Loucy (cell line): Measurements from ENCODE around the gene NPIPA7.
"Not testable (repeated sequence)": the region's sequence is repeated elsewhere in the genome, so short reads cannot be mapped to it uniquely, and the experiment has no call there.

ENCODE experiments used
- H2AFZ ChIP-seq: fragments of 200-600 bp; sonication (generic); 2 replicates; pipeline ENCODE4 v1.6.0; 2016; ENCODE audit warnings: antibody characterized with exemption, mild to moderate bottlenecking, low read length, moderate library complexity
- H3F3A ChIP-seq: fragments of 200-600 bp; 2 replicates; pipeline ENCODE4 v1.6.0; 2016; ENCODE audit warnings: antibody characterized with exemption, low read depth, mild to moderate bottlenecking
- H3K27me3 ChIP-seq: fragments of 200-600 bp; sonication (generic); 2 replicates; pipeline ENCODE4 v1.6.1; 2014; ENCODE audit warnings: low read length, mild to moderate bottlenecking; ENCODE audit not compliant: insufficient read depth, poor library complexity, severe bottlenecking
- H3K36me3 ChIP-seq: fragments of 200-600 bp; sonication (generic); 2 replicates; pipeline ENCODE4 v1.6.1; 2016; ENCODE audit warnings: low read length; ENCODE audit not compliant: insufficient read depth
- H3K4me1 ChIP-seq: fragments of 200-600 bp; sonication (generic); 2 replicates; pipeline ENCODE4 v1.5.1; 2014; ENCODE audit warnings: low read length, mild to moderate bottlenecking; ENCODE audit not compliant: insufficient read depth, poor library complexity, severe bottlenecking
- H3K4me2 ChIP-seq: fragments of 200-600 bp; sonication (generic); 2 replicates; pipeline ENCODE4 v1.6.0; 2014; ENCODE audit warnings: antibody characterized with exemption, low read length, low read depth, mild to moderate bottlenecking; ENCODE audit not compliant: poor library complexity, severe bottlenecking
- H3K4me3 ChIP-seq: fragments of 200-600 bp; sonication (generic); 2 replicates; pipeline ENCODE4 v1.5.1; 2014; ENCODE audit warnings: low read length, mild to moderate bottlenecking, mixed read lengths; ENCODE audit not compliant: poor library complexity, severe bottlenecking
- H3K79me2 ChIP-seq: fragments of 200-600 bp; sonication (generic); 2 replicates; pipeline ENCODE4 v1.6.1; 2014; ENCODE audit warnings: low read length; ENCODE audit not compliant: insufficient read depth
- H3K9ac ChIP-seq: fragments of 200-600 bp; sonication (generic); 2 replicates; pipeline ENCODE4 v1.6.0; 2014; ENCODE audit warnings: mild to moderate bottlenecking, low read depth, low read length, moderate library complexity; ENCODE audit not compliant: poor library complexity, severe bottlenecking
- H3K9me2 ChIP-seq: fragments of 200-600 bp; sonication (generic); replicated peaks from 2 replicates; pipeline ENCODE4 v1.6.1; 2016; ENCODE audit warnings: low read depth, low read length, mixed read lengths
- H3K9me3 ChIP-seq: fragments of 200-600 bp; sonication (generic); 2 replicates; pipeline ENCODE4 v1.6.1; 2014; ENCODE audit warnings: mild to moderate bottlenecking, antibody characterized with exemption, low read length, low read depth; ENCODE audit not compliant: insufficient read depth
- H4K20me1 ChIP-seq: fragments of 200-600 bp; sonication (generic); 2 replicates; pipeline ENCODE4 v1.6.0; 2014; ENCODE audit warnings: antibody characterized with exemption, low read length, mild to moderate bottlenecking; ENCODE audit not compliant: insufficient read depth, poor library complexity, severe bottlenecking

The NPIPA7 gene

GRCh38 chr16:16378840-16379239 lies at the start of gene NPIPA7:
TSS of gene NPIPA7 (plus strand) at chr16:16379140. CDS start at chr16:16379245, 105 bp downstream.
- not testable (repeated sequence) for H3F3A ChIP-seq, H2AFZ ChIP-seq, H3K79me2 ChIP-seq, H3K4me3 ChIP-seq, H3K9ac ChIP-seq, H3K9me3 ChIP-seq, H3K4me1 ChIP-seq, H3K27me3 ChIP-seq, H3K9me2 ChIP-seq, H4K20me1 ChIP-seq, H3K4me2 ChIP-seq, H3K36me3 ChIP-seq

GRCh38 chr16:16331466-16331865 lies 47.5 kb upstream of the NPIPA7 start:
- not testable (repeated sequence) for H3F3A ChIP-seq, H3K9ac ChIP-seq, H3K27me3 ChIP-seq, H4K20me1 ChIP-seq, H3K4me3 ChIP-seq, H3K4me1 ChIP-seq, H3K4me2 ChIP-seq, H3K36me3 ChIP-seq, H3K9me3 ChIP-seq, H2AFZ ChIP-seq, H3K9me2 ChIP-seq, H3K79me2 ChIP-seq

- not testable (repeated sequence) for H3K4me1 ChIP-seq, H3K9ac ChIP-seq, H3F3A ChIP-seq, H3K4me2 ChIP-seq, H3K27me3 ChIP-seq, H4K20me1 ChIP-seq, H3K4me3 ChIP-seq, H3K36me3 ChIP-seq, H3K79me2 ChIP-seq, H3K9me3 ChIP-seq, H2AFZ ChIP-seq, H3K9me2 ChIP-seq
Observed at GRCh38 chr16:16357556-16357955, 21.4 kb upstream of the NPIPA7 start.

GRCh38 chr16:16358539-16359240 lies 20.2 kb upstream of the NPIPA7 start:
- H3K79me2 ChIP-seq, H3K9me3 ChIP-seq, H3K4me2 ChIP-seq, H3K27me3 ChIP-seq, H3K4me1 ChIP-seq, H4K20me1 ChIP-seq, H3K4me3 ChIP-seq, H3K36me3 ChIP-seq, H3F3A ChIP-seq, H2AFZ ChIP-seq, H3K9ac ChIP-seq, H3K9me2 ChIP-seq: not testable (repeated sequence)

GRCh38 chr16:16363595-16363994 lies 15.3 kb upstream of the NPIPA7 start:
- not testable (repeated sequence) for H3K79me2 ChIP-seq

GRCh38 chr16:16364100-16364499 lies 14.8 kb upstream of the NPIPA7 start:
- H3K79me2 ChIP-seq, H3K4me1 ChIP-seq, H2AFZ ChIP-seq, H3K36me3 ChIP-seq, H3K4me2 ChIP-seq, H3K9me2 ChIP-seq, H3K4me3 ChIP-seq, H3F3A ChIP-seq, H3K9ac ChIP-seq, H3K27me3 ChIP-seq, H4K20me1 ChIP-seq, H3K9me3 ChIP-seq: not testable (repeated sequence)

More at GRCh38 chr16:16363595-16363994, 15.3 kb upstream of the NPIPA7 start:
- not testable (repeated sequence) for H3K4me1 ChIP-seq, H3F3A ChIP-seq, H3K4me3 ChIP-seq, H3K9me3 ChIP-seq, H3K9ac ChIP-seq, H2AFZ ChIP-seq, H3K27me3 ChIP-seq, H3K36me3 ChIP-seq, H3K9me2 ChIP-seq, H4K20me1 ChIP-seq, H3K4me2 ChIP-seq

- H3K9ac ChIP-seq, H3K4me2 ChIP-seq, H3K4me1 ChIP-seq, H2AFZ ChIP-seq, H3F3A ChIP-seq, H3K4me3 ChIP-seq, H3K9me3 ChIP-seq, H3K79me2 ChIP-seq, H4K20me1 ChIP-seq, H3K9me2 ChIP-seq, H3K27me3 ChIP-seq, H3K36me3 ChIP-seq: not testable (repeated sequence)
Observed at GRCh38 chr16:16364701-16365100, 14.2 kb upstream of the NPIPA7 start.
